Measurements from ENCODE around the gene NPW. TPM values are rescaled to one million over a fixed set of nuclear protein-coding genes. Genes with fewer than 3 reads are reported as not detected.

Gene NPW
- total and polyA plus RNA-seq, 2 donors (not counting 3 experiments of a cell fraction or from before 2014, with no cell fraction given) = 0.84 to 3.3 TPM

GRCh38 chr16:2039274-2040031 lies 19.9 kb downstream of the NPW start:
- H3K9me3 ChIP-seq (replicated peaks; ENCODE audit: control insufficient read depth, insufficient read depth, low read length) = no peaks in the 10 kb centered on the region
- intact Hi-C loops (cut with micrococcal nuclease) = no loop called here
- no peak for TF ChIP-seq POLR2AphosphoS5 (IDR thresholded peaks at IDR 0.05; ENCODE audit: insufficient read depth, low read depth, low read length)
- TF ChIP-seq CTCF (IDR thresholded peaks at IDR 0.05; ENCODE audit: extremely low read depth in 1 of 2, insufficient read depth in 1 of 2, low read depth in 1 of 2, low read length in 2 of 2) = no peak
- TF ChIP-seq POLR2A (IDR thresholded peaks at IDR 0.05; ENCODE audit: low read depth, low read length) = no peak
- TF ChIP-seq EZH2 (IDR thresholded peaks at IDR 0.05; ENCODE audit: borderline replicate concordance, low read depth, low read length, severe bottlenecking) = no peak
- TF ChIP-seq JUN (IDR thresholded peaks at IDR 0.05; ENCODE audit: borderline replicate concordance, insufficient read depth, insufficient read length, low read depth) = no peak
- H3K9ac ChIP-seq (replicated peaks; ENCODE audit: extremely low read depth, insufficient read depth, low read length) = no peak overlapping the region
- H3K27ac ChIP-seq (ENCODE audit: insufficient read depth, low read depth, low read length) = no peak overlapping the region
- H3K9me1 ChIP-seq (replicated peaks; ENCODE audit: control insufficient read depth, extremely low read depth, insufficient read depth, low read length) = no peaks in the 10 kb centered on the region
- H3K27me3 ChIP-seq (ENCODE audit: control insufficient read depth in 2 of 2, insufficient read depth in 2 of 2, low read length in 2 of 2) = no peaks in the 10 kb centered on the region
- H3K4me1 ChIP-seq (ENCODE audit: control insufficient read depth, extremely low read depth, insufficient read depth, low read length) = peaks cover 30% of the 10 kb centered on the region
- H3K79me2 ChIP-seq (ENCODE audit: control insufficient read depth, insufficient read depth, low read length) = peaks cover 6% of the 10 kb centered on the region
- dilution Hi-C loops (cut with MboI; ENCODE audit: extremely low pct_ligation_motif_present, low sequenced_read_pairs) = loop anchor here (25.0 kb wide), 1 partner anchor 123 kb away; the partner anchor contains the start of gene TRAF7
- no peak for FAIRE-seq
- peaks cover 0 to 10% of the 10 kb centered on the region in 2 experiments for H3K36me3 ChIP-seq (ENCODE audit: control insufficient read depth in 2 of 2, extremely low read depth in 1 of 2, insufficient read depth in 2 of 2, low read length in 2 of 2)
- POLR2A ChIA-PET = interaction anchor here (0.6 kb wide), 1 partner anchor 110 kb away, joined by 3 read pairs; no protein-coding TSS in a partner anchor
- no peak for DNase-seq (ENCODE audit: low read depth, low spot score)
- CTCF ChIA-PET = interaction anchor here (1.0 kb wide), 1 partner anchor 17 kb away, joined by 3 read pairs; no protein-coding TSS in a partner anchor
- no peak overlapping the region for H2AFZ ChIP-seq (ENCODE audit: low read depth, low read length)
- H3K4me2 ChIP-seq (ENCODE audit: insufficient read depth, low read length) = no peak overlapping the region
- H4K20me1 ChIP-seq (replicated peaks; ENCODE audit: control insufficient read depth, extremely low read depth, insufficient read depth, low read length) = no peaks in the 10 kb centered on the region
- BruUV-seq (replicated peaks) = no TSS peak
- no peak overlapping the region for H3K4me3 ChIP-seq (replicated peaks in 1 of 3; ENCODE audit: insufficient read depth in 1 of 3, low read depth in 1 of 3, low read length in 3 of 3)
